Fibroblast of the conjunctiva (primary cell): ENCODE results near the gene HTR3B.

Experiments used
- DNase-seq: peaks from one replicate; pipeline ENCODE4 v3.0.0-alpha.2; 2010; ENCODE audit warnings: low read depth

Gene HTR3B

GRCh38 chr11:113991718-113992458, 87.3 kb downstream of the HTR3B start:
- no peak for DNase-seq

DNA sequence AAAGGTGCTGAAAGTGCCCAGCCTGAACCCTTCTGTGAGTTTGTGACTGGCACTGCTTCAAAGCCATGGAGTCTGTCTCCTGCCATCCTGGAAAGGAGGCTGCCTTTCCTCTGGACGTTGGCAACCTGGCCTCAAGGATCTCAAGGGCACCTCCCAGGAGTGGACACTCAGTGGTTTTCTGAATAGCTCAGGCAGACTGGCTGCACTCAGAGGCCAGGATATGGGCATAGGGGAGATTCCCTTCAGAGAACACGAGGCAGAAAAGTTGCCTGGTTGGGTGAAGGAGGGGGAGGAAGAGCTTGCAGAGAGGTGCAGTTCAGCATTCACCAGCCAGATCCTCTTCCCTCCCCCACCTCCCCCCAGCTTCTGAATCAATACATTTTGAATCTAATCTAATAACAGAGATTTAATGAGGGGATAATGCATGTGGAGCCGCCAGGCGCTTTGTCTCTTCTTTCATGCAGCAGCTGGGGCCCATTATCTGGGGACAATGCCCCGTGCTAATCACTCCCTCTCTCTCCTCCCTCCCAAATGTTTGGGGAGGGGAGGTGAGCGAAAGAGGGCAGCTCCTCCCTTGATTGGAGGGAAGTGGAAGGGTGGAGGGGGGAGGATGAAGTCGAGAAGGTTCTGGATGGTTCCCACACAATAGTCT, 88.0 kb downstream of the HTR3B start:
- DNase-seq = no peak

DNA sequence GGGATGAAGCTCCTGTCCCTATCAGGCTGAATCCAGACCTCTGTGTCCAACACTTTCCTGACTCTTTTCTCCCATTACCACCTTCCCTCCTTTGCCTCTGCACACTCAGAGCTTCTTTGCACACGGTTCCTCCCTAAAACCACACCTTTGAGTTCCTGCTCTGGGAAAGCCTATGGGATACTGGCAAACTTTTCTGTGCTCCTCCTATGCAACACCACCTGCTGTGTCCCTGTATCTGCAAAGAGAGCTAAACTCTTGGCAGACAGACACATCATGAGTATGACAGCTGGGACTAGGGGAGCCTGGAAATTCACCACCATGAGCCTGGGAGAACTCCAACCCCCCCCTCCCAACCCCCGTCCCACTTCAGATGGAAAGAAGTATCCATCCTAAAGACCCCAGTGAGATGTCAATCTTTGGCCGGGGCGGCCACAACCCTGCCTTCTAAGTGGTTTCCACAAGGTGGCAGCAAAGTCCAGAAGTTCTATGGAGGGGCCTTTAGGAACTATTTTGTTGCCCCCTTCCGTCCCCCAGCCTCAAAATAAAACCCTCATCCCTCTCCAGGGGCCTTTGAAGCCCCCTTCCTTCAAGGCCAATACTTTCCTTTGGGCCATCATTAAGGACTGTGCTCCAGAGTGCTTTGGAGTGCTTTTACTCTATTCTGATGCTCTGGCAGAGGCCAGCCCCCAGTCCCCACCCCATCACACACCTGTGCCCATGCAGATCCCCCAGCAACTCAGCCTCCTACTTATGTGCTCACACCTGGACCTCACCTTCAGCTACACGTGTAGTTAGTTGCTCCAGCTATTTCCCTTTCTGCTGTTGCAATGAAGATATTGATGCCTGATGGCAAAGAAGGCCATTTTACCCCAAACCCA, 89.7 kb downstream of the HTR3B start:
- no peak for DNase-seq
